Osteoblast (primary cell): ENCODE data around the gene EXOG. TPM values are rescaled to one million over a fixed set of nuclear protein-coding genes. Genes with fewer than 3 reads are reported as not detected.

Experiments used
- DNase-seq: peaks from one replicate; pipeline ENCODE4 v3.0.0; 2011; ENCODE audit warnings: low spot score, mixed read lengths; ENCODE audit not compliant: insufficient read length; ENCODE audit errors: missing footprints
- H2AFZ ChIP-seq: 2 replicates; pipeline ENCODE4 v1.6.0; 2011; ENCODE audit warnings: mild to moderate bottlenecking, low read length
- H3K27ac ChIP-seq: 2 replicates; pipeline ENCODE4 v1.5.1; 2011; ENCODE audit warnings: mild to moderate bottlenecking, low read depth, low read length, moderate library complexity
- H3K27me3 ChIP-seq: 2 replicates; pipeline ENCODE4 v1.6.0; 2012; ENCODE audit warnings: mild to moderate bottlenecking, control low read depth, inconsistent platforms, low read length, moderate library complexity; ENCODE audit not compliant: insufficient read depth
- H3K36me3 ChIP-seq: 2 replicates; pipeline ENCODE4 v1.5.1; 2011; ENCODE audit warnings: mild to moderate bottlenecking, low read length, control low read depth, moderate library complexity; ENCODE audit not compliant: insufficient read depth
- H3K4me1 ChIP-seq: 2 replicates; pipeline ENCODE4 v1.5.1; 2011; ENCODE audit warnings: mild to moderate bottlenecking, low read length, control low read depth, moderate library complexity; ENCODE audit not compliant: insufficient read depth
- H3K4me2 ChIP-seq: 2 replicates; pipeline ENCODE4 v1.6.0; 2011; ENCODE audit warnings: mild to moderate bottlenecking, low read length; ENCODE audit not compliant: insufficient read depth
- H3K4me3 ChIP-seq: fragments of 200-600 bp; sonication (generic); 3 replicates; pipeline ENCODE4 v1.5.1; 2012; ENCODE audit warnings: mild to moderate bottlenecking, low read length, inconsistent platforms; ENCODE audit not compliant: insufficient read depth
- H3K79me2 ChIP-seq: 2 replicates; pipeline ENCODE4 v1.6.0; 2012; ENCODE audit warnings: mild to moderate bottlenecking, low read length, control low read depth, inconsistent platforms; ENCODE audit not compliant: insufficient read depth
- H3K9me3 ChIP-seq: 2 replicates; pipeline ENCODE4 v1.5.1; 2011; ENCODE audit warnings: low read depth, low read length, control low read depth
- H4K20me1 ChIP-seq: 2 replicates; pipeline ENCODE4 v1.6.0; 2012; ENCODE audit warnings: mild to moderate bottlenecking, low read length, control low read depth; ENCODE audit not compliant: insufficient read depth
- total RNA-seq: library from RNA; depleted of rRNA; stranded (reverse); fragments of >200 nt; gene quantifications from 2 replicates; pipeline ENCODE4 v1.2.3, GENCODE V29; 2012
- TF ChIP-seq, protein P1 (sequence below): IDR thresholded peaks from 2 replicates; pipeline ENCODE4 v1.5.1; 2011; ENCODE audit warnings: mild to moderate bottlenecking, low read depth, low read length, moderate library complexity; ENCODE audit errors: extremely low read depth

EXOG gene
- total RNA-seq, 1 donor, result 14.5 TPM

DNA sequence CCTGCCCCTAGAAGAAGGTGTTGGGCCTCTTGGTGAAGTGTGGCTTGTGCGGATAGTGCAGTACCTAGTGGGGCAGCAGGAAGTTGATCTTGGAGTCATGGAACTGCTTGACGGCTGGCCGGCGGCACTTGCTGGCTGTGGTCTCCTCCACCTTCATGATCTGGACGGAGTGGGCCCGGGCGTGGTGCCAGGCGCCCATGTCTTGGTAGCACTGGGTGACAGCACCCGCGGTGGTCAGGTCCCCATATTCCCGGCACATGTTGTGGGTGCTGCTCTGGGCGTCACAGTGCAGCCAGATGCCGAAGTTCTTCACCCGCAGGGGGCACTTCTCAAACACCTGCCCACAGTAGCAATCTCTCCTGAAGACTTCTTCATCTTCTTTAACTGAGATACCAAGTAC lies 30.7 kb downstream of the EXOG start:
- Histone ChIP-seq H3K27ac (no peak overlapping the region), H3K36me3 (peaks cover 31% of the 10 kb centered on the region)
- TF ChIP-seq, protein P1, sequence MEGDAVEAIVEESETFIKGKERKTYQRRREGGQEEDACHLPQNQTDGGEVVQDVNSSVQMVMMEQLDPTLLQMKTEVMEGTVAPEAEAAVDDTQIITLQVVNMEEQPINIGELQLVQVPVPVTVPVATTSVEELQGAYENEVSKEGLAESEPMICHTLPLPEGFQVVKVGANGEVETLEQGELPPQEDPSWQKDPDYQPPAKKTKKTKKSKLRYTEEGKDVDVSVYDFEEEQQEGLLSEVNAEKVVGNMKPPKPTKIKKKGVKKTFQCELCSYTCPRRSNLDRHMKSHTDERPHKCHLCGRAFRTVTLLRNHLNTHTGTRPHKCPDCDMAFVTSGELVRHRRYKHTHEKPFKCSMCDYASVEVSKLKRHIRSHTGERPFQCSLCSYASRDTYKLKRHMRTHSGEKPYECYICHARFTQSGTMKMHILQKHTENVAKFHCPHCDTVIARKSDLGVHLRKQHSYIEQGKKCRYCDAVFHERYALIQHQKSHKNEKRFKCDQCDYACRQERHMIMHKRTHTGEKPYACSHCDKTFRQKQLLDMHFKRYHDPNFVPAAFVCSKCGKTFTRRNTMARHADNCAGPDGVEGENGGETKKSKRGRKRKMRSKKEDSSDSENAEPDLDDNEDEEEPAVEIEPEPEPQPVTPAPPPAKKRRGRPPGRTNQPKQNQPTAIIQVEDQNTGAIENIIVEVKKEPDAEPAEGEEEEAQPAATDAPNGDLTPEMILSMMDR, result no peak

DNA sequence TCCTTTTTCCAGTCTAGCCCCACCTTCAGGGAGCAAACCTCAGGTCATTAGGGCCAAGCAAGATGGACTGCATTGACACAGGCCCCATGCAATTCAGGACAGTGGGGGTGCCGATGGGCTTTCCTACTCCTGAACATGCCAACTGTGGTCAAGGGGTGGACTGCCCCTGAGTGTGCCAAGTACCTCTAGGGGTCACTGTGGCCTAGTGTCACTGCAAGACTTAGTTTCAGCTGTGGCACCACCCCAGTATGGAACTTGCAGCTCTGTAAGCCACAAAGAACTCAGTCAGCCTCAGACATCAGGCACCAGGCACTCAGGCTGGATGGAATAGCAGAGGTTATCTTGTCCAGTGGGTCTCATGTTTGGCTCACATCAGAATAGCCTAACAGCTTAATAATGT lies 32.3 kb downstream of the EXOG start:
- Histone ChIP-seq H3K4me2 (no peak overlapping the region), H3K36me3 (peaks cover 27% of the 10 kb centered on the region), H3K27ac (no peak overlapping the region), H3K79me2 (no peaks in the 10 kb centered on the region), H3K9me3 (no peaks in the 10 kb centered on the region), H3K4me1 (peaks cover 9% of the 10 kb centered on the region), H3K4me3 (no peak overlapping the region), H3K27me3 (no peaks in the 10 kb centered on the region), H4K20me1 (peaks cover 3% of the 10 kb centered on the region), H2AFZ (no peak overlapping the region)
- TF ChIP-seq, protein P1, result no peak
- peak; percentile 25 for DNase-seq

More for the DNA sequence above, 30.7 kb downstream of the EXOG start:
- Histone ChIP-seq H3K9me3 (no peaks in the 10 kb centered on the region), H4K20me1 (peaks cover 4% of the 10 kb centered on the region), H3K79me2 (no peaks in the 10 kb centered on the region), H2AFZ (no peak overlapping the region), H3K4me1 (peaks cover 9% of the 10 kb centered on the region), H3K4me2 (no peak overlapping the region), H3K27me3 (no peaks in the 10 kb centered on the region), H3K4me3 (no peak overlapping the region)
- DNase-seq, result no peak

- peaks cover 6% of the 10 kb centered on the region for H3K36me3 ChIP-seq
- no peaks in the 10 kb centered on the region for H3K27me3 ChIP-seq
- TF ChIP-seq, protein P1, result no peak
- H2AFZ ChIP-seq, result no peak overlapping the region
- no peaks in the 10 kb centered on the region for H3K79me2 ChIP-seq
- no peak overlapping the region for H3K4me3 ChIP-seq
- peaks cover 3% of the 10 kb centered on the region for H4K20me1 ChIP-seq
- H3K4me1 ChIP-seq, result no peaks in the 10 kb centered on the region
- H3K27ac ChIP-seq, result no peak overlapping the region
- no peak for DNase-seq
- no peak overlapping the region for H3K4me2 ChIP-seq
- no peaks in the 10 kb centered on the region for H3K9me3 ChIP-seq
These were observed 36.4 kb downstream of the EXOG start for GRCh38 chr3:38532529-38532928.

GRCh38 chr3:38533285-38533976 lies 37.3 kb downstream of the EXOG start:
- Histone ChIP-seq H3K27me3 (no peaks in the 10 kb centered on the region), H3K4me3 (no peak overlapping the region), H3K9me3 (no peaks in the 10 kb centered on the region), H3K4me1 (no peaks in the 10 kb centered on the region), H3K36me3 (peaks cover 2% of the 10 kb centered on the region), H4K20me1 (no peaks in the 10 kb centered on the region), H3K79me2 (no peaks in the 10 kb centered on the region), H3K4me2 (no peak overlapping the region), H3K27ac (no peak overlapping the region), H2AFZ (no peak overlapping the region)
- TF ChIP-seq, protein P1, result no peak
- no peak for DNase-seq
